NCI-H460 (cell line): ENCODE results near the gene C19orf25. TPM values are rescaled to one million over a fixed set of nuclear protein-coding genes. Genes with fewer than 3 reads are reported as not detected.
"Not testable (repeated sequence)": the region's sequence is repeated elsewhere in the genome, so short reads cannot be mapped to it uniquely, and the experiment has no call there.

Source experiments
- DNase-seq: peaks from one replicate; pipeline ENCODE4 v3.0.0-alpha.2; 2016; ENCODE audit warnings: low read depth; ENCODE audit errors: extremely low read depth
- polyA plus RNA-seq: library from polyadenylated mRNA; depleted of rRNA; stranded (reverse); fragments of >200 nt; gene quantifications from 2 replicates; pipeline ENCODE4 v1.2.3, GENCODE V29; 2014; cell fraction: nucleus; rRNA removed
- total RNA-seq: library from RNA; depleted of rRNA; stranded (reverse); fragments of >200 nt; shearing (Covaris generic); gene quantifications from 2 replicates; pipeline ENCODE4 v1.2.3, GENCODE V29; 2014; rRNA removed

C19orf25 gene
- 21.0 and 28.9 TPM in 2 replicates for total RNA-seq
- polyA plus RNA-seq, result 61.0 and 122 TPM in 2 replicates

DNA sequence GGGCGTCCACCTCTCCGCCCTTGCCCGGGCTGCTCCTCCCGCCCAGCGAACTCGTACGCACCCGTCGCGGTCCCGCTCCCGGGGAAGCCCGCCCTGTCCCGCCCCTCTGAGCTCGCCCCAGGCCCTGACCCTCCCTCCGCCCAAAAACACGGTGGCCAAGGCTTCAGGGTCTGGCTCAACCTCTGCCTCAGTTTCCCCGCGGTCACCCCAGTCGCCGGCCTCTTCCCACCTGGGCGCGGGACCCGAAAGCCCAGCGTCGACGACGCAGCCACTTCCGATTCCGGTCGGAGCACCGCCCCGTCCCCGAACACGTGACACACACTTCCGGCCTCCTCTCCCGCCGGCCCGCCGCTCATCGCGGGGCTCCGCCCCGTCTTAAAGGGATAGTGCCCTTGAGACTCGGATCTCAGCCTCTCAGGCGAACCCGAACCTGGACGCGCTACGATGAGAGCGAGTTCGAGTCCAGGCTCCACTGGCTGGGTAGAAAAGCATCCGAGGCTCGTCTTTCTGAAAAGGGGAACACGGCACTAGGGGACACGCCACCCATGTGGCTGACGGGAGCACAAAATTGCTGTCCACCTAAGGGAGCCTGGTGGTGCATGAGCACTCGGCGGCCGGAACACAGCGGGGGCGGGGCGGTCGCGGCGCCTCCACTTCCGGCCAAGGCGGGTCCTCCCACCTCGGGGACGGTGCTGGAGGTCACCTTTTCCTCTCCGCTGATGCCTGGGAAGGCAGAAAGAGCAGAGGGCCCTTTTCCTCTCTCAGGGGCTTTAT is at the start of gene C19orf25:
TSS of gene C19orf25 (minus strand) at position 282 of the 774 bp plus-strand sequence. CDS start 312 bp downstream, outside the sequence.
- peak; percentile 89 for DNase-seq

DNA sequence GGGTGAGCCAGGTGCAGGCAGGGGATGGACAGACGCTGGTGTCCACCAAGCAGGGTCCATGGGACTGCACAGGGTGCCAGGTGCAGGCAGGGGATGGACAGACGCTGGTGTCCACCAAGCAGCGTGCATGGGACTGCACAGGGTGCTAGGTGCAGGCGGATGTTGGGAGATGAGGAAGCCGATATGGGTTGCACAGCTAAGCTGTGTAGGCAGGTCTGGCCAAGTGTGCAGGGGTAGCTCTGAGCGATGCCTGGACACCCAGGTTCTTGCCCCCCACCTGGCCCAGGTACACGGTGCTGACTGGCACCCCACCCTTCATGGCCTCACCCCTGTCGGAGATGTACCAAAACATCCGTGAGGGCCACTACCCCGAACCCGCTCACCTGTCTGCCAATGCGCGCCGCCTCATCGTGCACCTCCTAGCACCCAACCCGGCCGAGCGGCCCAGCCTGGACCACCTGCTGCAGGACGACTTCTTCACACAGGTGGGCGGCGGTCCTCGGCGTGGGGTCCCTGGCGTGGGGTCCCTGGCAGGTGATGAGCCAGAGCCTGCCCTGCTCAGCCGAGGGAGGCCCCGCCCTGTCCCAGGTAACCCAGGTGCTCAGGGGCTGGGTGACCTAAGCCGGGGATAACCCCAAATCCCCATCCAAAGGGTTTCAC is 48.8 kb upstream of the C19orf25 start:
- no peak for DNase-seq

DNA sequence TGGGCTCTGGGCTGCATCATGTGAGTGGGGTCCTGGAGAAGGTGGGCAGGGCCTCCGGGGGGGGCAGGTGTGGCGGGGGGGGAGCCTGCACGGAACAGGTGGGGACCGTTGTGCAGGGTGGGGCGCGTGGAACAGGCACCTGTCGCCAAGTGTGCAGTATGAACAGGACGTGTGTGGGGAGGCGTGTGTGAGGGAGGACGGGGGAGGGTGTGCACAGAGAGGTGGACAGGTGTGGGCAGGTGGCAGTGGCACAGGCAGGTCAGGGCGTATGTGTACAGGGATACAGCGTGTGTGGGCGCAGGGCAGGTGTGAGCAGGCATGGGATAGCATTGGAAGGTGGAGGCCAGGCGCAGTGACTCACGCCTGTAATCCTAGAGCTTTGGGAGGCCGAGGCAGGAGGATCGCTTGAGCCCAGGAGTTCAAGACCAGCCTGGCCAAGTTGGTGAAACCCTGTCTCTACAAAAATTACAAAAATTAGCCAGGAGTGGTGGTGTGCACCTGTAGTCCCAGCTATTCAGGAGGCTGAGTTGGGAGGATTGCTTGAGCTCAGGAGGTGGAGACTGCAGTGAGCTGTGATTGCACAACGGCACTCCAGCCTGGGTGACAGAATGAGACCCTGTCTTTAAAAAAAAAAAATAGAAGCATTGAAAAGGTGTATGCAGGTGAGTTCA is 48.1 kb upstream of the C19orf25 start:
- no peak for DNase-seq

DNA sequence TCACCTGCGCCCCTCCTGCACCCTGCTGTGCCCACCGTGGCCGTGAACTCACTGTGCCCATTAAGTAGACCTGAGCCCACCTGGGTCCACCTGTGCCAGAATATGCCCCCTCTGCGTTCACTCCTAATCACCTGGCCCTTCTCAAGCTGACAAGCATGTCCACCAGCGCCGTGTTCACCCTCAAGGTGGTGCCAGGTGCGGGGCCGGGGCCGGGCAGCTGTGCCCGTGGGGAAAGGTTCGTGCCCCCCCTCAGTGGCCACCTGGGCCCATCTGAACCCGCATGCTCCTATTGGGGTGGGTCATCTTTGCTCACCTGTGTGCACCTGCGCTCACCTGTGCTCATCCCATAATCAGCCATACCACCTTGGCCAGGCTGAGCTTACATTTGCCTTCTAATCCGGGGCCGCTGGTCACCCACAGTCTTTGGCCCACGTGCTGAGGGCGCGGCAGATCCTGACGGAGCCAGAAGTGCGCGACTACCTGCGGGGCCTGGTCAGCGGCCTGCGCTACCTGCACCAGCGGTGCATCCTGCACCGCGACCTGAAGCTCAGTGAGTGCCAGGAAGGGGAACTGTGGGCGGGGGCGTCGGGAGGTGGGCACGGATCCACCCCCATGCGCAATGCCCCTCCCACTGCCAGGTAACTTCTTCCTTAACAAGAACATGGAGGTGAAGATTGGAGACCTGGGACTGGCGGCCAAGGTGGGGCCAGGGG is 47.2 kb upstream of the C19orf25 start:
- no peak for DNase-seq

DNA sequence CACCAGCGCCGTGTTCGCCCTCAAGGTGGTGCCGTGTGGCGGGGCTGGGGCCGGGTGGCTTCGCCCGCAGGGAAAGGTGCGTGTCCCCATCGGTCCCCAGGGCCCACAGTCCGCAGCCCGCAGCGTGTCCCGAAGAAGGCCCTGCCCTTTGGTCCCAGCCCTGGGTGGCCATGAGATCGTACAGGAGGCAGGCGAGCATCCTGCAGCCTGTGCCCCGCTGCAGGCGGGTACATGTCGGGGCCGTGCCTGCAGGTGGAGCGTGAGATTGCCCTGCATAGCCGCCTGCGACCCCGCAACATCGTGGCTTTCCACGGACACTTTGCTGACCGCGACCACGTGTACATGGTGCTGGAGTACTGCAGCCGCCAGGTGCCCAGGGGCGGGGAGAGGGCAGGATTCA is 46.3 kb upstream of the C19orf25 start:
- no peak for DNase-seq

DNA sequence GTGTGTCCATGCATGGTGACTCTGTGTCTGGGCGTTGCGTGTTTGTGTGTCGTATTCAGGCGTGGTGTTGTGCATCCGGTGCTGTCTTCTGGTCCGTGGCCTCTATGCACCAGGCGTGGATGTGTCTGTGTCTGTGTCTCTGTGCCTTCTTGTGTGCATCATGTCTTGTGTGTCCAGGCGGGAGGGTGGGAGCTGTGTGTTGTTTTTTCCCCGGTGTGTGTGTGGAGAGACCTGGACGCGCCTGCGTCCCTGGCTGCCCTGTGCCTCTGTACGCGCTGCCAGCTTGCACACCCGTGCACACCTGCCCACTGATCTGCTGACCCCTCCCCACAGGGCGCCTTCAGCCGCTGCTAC is 45.9 kb upstream of the C19orf25 start:
- DNase-seq, result no peak

DNA sequence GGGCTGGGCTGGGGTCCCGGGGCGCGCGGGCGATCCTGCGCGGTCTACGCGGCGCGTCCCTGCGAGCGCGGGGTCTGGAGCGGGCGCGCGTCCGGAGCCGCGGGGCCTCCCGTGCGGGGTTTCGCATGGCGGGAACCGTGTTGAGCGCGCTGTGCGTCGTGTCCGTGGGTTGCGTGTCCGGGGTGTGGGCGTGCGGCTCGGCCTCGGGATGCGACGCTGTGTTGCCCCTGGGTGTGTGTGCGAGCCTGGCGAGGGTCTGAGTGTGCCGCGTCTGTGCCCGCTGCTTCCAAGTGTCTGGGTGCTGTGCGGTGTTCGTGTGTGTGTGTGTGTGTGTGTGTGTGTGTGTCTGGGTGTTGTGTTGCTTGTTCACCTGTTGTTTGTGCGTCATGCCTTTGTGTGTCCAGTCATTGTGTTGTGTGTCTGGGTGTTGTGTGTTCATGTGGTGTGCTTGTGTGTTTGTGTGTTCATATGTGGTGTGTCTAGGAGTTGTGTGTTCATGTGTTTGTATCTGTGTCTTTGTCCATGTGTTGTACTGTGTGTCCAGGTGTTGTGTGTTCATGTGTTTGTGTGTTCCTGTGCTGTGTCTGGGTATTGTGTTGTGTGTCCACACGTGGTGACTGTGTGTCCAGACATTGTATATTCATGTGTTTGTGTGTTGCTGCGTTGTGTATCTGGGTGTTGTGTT is 45.4 kb upstream of the C19orf25 start:
- DNase-seq, result no peak

DNA sequence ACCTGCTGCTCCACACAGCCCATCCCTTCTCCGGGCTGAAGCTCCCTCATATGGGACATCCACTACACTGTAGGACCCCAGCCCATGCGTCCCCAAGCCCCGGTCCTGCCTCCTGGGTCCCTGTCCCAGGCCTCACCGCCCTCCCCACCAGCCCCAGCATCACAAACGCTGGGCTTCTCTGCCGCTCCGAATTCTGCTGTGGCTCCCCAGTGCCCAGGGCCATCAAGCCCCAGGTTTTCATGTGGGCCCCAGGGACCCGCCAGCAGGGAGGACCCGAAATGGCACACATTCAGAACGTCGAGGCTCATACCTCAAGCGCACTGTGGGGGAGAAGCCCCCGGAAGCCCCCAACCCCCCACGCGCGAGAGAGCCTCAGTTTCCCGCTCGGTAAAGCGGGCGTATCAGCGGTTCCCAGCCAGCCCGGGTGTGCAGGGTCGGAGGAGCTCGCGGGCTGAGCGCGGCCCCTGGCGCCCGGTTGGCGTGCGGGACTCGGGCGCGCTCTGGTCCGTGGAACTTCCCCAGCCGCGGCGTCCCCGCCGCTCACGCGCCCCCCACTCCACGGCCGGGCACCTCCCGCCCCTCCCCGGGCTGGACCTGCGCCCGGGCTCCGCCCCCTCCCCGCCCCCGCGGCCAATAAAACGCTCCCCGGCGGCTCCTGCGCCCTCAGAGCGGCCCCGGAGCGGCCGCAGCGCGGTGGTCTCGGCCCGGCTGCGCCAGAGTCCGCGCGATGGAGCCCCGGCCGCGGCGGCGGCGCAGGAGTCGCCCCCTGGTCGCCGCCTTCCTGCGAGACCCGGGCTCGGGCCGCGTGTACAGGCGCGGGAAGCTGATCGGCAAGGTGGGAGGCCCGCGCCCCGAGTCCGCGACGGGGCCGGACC is 44.6 kb upstream of the C19orf25 start, which contains the start of gene PLK5:
TSS of gene PLK5 (plus strand) at position 666 of the 875 bp plus-strand sequence. CDS start 2,920 bp downstream, outside the sequence.
- no peak for DNase-seq

DNA sequence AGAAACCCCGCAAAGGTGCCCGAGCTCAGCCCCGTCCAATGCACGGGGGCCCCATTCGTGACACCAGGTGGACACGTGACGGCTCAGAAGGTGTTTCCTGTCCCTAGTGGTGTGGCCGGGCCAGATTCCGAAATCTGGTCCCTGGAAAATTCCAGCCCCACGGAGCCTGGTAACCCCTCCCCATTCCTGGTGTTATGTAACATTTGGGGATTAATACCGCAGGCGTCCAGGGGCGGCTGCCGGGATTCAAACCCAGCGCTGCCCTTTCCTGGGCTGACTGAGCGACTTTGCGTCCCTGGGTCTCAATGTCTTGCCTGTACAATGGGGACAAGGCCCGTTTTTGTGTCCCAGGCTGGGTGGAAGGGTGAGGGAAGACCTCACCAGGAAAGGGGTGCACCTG is 43.8 kb upstream of the C19orf25 start:
- DNase-seq, result no peak

DNA sequence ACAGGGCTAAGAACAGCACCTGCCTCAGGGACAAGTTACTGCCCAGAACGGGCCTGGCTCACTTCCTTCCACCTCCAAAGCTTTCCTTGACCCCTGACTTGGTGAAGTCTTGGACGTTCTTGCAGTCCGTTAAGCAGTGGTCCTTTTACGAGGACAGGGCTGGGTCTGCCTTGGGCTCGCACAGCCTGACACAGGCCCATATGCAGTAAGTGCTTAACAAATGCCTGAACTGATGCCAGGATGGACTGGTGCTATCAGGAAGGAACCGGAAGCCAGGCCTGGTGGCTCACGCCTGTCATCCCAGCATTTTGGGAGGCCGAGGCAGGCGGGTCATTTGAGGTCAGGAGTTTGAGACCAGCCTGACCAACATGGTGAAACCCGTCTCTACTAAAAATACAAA is 43.0 kb upstream of the C19orf25 start:
- DNase-seq, result no peak

DNA sequence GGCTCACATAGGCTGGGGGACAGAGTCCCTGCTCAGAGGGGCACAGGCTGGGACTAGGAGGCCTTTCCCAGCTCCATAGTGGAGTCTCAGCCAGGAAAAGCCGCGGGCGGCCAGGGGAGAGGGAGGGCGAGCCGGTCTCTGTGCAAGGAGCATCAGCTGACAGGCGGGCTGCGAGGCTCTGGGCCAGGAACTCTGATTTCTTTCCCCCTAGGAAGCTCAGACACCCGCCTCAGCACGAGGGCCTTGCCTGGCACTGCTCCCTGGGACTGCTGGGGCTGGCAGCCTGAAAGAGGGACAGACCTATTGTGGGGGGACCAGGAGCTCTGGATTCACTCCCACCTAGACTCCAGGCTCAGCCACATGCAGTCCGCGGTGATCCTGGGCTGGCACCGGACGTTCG is 42.6 kb upstream of the C19orf25 start:
- DNase-seq, result no peak

DNA sequence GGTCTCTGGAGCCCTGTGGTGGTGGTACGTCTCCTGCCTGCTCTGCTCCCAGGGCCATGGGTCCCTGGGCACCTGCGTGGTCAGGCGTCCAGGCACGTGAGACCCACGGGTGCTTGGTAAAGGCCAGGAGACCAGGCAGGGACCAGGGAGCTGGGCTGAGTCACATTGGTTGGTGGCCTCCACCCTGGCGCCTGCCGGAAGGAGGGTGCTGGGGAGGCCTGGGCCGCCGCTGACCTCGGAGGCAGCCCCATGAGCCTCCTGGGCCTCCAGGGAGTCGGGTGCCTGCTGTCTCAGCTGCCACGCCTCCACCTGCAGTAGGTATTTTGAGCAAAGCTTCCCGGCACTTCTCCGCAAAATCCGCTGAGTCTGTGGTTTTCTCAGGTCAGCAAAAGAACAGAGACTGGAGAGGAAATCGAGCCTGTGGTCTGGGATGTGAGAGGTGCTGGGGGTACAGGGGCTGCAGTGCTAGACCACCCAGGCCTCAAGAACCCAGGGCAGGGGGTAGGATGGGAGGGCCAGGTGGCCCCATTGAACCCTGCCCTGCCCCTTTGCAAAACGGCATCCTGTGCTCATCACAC is 41.3 kb upstream of the C19orf25 start:
- DNase-seq, result no peak

DNA sequence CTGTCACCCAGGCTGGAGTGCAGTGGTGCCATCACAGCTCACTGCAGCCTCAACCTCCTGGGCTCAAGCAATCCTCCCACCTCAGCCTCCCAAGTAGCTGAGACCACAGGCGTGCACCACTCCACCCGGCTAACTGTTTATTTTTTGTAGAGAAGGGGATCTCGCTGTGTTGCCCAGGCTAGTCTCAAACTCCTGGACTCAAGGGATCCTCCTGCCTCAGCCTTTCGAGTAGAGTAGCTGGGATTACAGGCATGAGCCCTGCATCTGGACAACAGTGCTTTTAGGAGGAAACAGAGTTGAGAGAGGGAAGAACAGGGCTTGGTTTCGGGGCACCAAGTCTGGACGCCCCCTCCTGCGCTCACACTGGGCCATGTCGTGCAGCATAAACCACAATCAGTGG is 40.8 kb upstream of the C19orf25 start:
- DNase-seq, result not testable (repeated sequence)

DNA sequence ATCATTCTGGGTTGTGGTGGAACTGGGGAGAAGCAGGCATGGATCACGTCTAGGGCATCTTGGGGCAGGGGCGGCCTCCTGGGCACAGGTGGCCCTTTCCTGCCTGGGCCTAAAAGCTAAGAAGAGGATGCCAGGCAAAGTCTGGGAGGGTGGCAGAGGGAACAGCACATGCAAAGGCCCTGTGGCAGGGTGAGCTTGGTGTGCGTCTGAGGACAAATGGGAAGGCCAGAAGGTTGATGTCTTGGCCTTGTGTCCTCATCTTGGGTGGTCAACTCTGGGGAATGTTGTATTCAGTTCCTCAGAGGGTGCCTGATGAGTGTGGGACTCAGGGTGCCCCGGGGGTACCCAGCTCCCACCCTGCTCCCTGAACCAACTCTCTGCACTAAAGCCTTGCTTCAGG is 39.5 kb upstream of the C19orf25 start:
- no peak for DNase-seq

DNA sequence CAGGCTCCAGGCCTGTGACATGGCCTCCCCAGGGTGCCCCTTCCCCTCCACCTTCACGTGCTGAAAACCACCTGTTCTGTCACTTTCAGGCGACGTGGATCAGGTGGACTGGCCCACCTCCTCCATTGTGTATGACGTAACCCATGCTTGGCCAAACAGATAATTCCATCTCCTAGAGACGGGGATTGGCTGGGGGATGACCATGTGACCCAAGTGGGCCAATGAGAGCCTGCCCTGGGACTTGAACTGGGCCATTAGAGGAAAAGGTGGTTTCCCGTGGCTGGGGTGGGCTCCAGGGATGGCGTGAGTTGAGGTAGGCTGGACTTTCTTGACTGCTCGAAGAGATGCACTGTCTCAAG is 37.4 kb upstream of the C19orf25 start:
- DNase-seq, result no peak

DNA sequence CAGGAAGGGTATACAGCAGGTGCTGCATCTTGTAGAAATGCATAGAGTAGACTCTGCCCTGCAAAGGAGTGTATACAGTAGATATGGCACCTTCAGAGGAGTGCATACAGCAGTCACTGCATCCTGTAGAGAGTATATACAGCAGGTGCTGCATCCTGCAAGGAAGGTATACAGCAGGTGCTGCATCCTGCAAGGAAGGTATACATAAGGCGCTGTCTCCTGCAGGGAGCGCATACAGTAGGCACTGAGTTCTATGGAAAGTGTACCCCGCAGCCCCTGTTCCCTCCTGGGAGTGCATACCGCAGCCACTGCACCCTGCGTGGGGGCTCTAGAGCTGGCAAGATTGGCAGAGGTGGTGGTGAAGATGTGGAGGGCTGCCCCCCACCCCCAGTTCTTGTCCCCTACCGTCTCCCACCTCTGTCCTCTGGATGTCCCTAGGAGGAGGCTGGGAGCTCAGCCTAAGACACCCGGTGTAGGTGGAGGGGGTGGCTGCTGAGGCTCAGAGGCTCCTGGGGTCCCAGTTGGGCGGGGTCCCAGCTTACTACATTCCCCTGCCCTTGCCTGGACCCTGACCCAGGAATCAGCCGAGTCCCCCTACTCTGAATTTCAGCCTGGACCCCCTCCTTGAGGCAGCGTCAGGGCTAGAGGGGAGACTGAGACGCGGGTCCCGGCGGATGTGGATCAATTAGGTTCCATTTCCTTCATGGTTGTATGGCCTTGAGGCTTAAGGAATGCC is 36.1 kb upstream of the C19orf25 start:
- no peak for DNase-seq

DNA sequence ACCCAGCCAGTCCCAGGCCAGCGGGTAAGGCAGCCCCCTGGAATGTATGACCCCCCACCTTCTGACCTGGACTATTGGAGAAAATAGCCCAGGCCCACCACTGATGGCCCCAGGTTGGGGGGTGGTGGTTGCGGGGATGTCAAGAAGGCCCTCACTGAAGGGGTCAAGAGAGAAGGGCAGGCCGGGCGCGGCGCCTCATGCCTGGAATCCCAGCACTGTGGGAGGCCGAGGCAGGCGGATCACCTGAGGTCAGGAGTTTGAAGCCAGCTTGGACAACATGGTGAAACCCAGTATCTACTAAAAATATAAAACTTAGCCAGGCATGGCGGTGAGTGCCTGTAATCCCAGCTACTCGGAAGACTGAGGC is 35.3 kb upstream of the C19orf25 start:
- DNase-seq, result no peak

DNA sequence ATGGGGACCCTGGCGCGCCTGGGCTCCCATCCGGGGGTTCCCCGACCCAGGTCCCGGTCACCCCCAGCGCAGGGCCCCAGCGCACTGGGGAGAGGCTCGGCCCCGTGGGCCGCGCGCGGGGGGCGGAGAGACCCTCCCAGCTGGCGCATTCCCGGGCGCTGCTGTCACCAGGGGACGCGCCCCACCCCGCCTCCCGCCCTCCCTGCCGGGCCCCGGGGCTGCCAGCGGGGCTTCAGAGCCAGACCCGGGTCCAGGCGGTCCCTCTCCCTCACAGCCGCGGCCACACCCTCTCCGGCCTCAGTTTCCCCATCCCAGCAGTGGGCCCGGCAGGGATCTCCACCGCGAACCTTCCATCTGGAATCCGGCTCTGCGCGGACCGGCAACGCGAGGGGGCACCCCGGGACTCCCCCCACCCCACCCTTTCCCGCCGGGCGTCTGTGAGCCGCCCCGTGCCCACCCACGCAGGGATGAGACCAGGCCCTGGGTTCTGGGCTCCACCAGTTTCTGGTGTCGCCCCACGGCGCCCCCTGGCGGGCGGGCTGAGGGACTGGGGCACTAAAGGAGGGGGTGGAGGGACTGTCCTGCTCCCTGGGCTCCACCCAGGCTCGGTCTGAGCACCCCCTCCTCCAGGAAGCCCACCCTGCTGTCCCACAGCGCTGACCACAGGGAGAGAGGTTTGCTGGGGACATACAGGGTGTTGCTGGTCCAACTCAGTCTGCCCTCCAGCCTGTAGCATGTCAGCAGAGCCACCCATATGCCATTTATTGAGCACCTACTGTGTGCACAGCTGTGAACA is 34.7 kb upstream of the C19orf25 start:
- DNase-seq, result peak; percentile 45
